Stimulated activated CD4-positive, alpha-beta T cell treated with anti-CD3 and anti-CD28 coated beads, Interleukin-12 subunit alpha, Interleukin-12 subunit beta, amount 100 ng/mL, for 48 hours (primary cell): ENCODE results near the gene DLEC1.

Experiments
- DNase-seq, 3 donors: peaks; one replicate each; pipeline ENCODE4 v3.0.0-alpha.2; 2020; ENCODE audit warnings: low read depth in 2 of 3, low spot score in 1 of 3

Gene DLEC1

DNA sequence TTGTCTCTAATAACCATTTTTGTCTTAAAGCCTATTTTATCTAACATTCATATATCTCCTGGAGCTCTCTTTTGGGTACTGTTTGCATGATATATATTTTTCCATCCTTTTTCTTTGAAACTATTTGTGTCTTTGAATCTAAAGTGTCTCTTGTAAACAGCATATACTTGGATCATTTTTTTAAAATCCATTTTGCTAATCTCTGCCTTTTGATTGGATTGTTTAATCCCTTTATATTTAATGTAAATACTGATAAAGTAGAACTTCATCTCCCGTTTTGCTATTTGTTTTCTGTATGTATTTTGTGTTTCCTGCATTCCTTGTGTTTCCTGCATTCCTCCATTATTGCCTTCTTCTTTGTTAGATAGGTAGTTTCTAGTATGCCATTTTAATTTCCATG, 66.5 kb downstream of the DLEC1 start:
- DNase-seq = no peak

DNA sequence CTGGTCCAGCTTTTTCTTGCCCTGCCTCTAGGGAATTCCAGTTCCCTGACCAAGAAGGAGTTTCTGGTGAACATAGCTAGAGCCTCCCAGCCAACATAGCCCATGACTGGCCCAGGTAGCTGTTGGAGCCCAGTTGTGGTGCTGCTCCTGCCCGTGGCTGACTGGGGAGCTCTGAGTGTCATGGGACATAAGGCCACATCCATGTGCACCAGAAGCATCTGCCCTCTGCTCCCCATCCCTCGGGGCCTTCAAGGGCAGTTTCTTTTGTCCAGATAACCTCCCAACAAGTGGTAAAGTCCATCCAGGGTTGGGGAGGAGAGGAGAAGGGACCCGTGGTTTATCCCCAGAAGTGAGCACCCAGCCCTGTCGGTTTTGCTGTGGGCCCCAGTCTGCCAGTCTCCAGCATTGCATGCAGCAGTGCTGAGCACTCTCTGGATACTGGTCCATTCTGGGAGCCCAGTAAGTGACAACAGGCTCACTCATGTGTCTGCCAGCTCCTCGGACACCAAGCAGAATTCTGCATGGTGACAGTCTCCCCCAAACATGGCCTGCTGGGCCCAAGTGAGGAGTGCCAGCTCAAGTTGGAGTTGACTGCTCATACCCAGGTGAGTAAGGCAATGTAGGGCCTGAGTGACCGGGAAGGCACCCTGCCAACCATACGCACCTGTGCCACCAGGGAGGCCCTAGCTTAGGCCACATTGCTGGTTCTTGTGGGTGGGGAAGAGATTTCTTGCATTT, 69.1 kb downstream of the DLEC1 start:
- DNase-seq = no peak

DNA sequence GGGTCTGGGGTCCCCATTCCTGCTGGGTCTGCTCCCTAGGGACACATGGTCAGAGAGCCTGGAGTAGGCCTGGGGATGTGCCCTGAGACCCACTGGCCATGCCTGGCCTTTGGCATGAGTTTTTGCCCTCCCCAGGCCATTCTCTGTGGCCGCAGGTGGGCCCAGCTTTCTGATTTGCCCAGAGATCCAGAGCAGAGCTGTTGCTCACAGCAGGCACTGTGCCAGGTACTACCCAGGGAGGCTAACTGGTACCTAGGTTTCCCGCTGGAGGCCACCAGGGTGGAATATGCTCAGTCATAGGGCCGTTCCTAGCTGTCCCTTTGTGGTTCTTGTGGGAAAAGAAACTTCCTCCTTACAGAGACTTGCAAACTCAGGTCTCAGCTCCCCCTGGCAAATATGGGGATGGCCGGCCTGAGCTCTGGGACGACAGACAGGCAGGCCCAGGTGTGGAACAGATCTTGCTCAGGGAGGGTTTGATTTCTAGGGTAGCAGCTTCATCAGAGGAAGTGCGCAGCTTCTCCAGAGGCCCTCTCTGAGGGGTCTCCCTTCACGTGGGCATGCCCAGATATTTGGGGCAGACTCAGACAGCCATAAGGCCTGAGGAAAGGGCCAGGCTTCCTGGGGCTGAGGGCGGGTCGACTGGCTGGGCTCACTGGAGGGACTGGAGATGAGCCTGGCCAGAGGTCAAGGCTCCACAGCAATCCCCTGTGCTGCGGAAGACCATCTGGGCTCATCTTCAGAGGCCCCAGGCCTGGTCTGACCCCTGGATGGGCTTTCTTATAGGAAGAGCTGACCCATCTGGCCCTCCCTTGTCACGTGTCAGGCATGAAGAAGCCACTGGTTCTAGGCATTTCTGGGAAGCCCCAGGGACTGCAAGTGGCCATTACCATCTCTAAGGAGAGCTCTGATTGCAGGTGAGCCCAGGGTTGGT, 69.9 kb downstream of the DLEC1 start:
- no peak for DNase-seq

DNA sequence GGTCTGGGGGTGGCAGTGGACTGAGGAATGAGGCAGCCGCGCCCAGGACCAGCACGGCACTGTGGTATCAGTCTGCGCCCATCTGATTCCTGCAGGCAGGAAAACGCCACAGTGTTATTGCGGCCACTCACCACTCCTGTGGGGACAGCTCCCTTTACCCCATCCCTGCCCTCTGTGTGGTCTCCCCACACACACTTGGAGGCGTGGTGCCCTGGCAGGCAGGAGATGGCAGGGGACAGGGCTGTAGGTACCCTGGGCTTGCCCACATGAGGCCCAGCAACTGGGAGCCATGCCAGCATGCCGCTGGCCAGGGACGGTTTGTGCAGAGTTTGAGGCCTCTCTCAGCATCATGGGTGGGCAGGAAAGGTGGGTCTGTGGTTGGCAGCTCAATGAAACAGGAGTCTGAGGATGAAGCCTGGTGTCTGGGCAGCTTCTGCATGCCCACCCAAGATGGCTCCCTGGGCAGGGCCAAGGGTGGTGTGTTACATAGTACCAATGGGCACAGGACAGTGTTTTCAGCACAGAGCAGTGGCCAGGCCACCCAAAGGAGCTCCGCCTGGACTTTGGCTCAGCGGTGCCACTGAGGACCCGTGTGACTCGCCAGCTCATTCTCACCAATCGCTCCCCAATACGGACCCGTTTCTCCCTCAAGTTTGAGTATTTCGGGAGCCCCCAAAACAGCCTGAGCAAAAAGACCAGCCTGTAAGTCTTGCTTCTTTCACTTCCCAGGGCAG, 70.7 kb downstream of the DLEC1 start:
- DNase-seq = no peak

DNA sequence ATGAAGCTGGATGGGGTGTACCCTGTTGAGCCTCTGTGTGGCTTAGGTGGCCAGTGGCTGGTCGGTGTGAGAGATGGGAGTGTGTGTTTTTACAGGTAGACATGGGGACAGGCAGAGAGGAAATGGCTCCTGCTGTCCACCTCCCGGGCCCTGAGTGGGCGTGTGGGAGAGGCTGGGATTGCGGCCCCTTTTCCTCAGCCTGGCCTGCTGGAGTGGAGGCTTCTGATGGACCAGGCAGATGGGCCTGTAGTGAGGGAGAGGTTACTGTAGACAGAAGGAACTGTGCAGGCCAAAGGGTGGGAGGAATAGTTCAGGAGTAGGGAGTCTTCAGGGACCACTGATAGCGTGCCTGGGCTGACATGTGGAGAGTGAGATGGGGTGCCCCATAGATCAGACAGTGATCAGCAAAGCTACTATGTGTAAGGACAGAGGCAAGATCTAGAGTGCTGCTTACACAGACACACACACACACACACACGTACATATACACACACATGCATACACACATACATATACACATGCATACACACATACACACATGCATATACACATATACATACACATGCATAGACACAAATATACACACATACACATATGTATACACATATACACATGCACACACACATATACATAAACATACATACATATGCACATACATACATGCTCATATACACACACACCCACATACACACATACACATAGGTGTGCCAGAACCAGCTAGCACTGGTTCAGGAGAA, 71.5 kb downstream of the DLEC1 start:
- no peak for DNase-seq

DNA sequence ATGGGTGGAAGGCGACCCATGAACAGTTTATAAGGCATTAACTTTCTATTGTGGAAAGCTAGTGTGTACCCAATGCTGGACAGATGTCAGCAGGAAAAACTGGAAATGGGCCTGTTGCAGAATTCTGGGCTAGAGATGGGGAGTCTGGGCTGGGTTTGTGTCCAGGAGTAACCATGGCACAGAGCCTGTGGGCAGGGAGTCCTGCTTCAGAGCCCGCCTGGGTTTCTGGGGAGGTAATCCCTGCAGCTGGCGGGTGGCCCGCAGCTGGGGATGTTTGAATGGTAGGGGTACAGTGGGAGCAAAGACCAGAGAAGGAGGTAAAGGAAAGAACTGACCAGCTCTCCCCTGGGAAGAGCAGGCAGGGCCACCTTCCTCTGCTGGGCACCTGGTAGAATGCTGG, 72.2 kb downstream of the DLEC1 start:
- no peak for DNase-seq

DNA sequence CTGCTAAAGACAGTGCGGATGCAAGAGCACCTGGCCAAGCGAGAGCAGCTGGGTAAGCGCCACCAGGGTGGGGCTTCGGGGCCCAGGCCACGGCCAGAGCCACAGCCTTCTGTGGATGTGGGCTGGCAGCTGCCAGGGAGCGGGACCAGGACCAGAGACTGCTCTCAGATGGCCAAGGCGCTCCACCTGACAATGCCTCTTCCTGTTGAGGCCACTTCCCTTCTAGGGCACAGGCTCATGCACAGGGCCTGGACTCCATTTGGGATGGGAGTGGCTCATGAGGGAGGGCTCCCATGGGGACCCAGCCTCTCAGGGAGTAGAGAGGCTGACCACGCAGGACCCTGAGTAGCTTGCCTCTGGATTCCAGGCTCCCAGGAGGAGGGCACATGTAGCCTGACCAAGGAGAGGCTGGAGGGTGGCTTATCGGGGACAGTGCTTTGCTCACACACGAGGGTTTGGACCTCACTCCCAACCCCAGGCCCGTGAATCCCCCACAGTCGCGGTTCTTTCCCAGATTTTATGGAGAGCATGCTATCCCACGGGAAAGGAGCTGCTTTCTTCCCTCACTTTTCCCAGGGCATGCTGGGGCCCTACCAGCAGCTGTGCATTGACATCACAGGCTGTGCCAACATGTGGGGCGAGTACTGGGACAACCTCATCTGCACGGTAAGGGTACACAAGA, 72.8 kb downstream of the DLEC1 start:
- no peak for DNase-seq

DNA sequence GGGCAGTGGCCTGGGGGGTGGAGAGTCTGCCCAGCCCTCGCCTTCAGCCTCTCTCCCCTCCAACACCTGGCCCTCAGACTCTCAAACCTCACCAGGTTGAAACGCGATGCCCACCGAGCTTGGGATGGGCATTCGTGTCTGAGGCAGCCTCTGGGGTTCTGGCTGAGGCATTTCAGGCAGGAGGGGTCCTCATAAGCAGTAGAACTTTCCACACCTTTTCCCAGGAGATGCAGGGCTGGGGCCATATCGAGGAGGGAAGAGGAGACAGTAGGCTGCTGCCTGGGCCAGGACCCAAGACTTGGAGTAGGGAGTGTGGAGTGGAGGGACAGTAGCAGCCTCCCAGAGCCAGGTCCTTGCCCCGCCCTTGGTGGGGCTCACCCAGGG, 73.4 kb downstream of the DLEC1 start:
- no peak for DNase-seq

DNA sequence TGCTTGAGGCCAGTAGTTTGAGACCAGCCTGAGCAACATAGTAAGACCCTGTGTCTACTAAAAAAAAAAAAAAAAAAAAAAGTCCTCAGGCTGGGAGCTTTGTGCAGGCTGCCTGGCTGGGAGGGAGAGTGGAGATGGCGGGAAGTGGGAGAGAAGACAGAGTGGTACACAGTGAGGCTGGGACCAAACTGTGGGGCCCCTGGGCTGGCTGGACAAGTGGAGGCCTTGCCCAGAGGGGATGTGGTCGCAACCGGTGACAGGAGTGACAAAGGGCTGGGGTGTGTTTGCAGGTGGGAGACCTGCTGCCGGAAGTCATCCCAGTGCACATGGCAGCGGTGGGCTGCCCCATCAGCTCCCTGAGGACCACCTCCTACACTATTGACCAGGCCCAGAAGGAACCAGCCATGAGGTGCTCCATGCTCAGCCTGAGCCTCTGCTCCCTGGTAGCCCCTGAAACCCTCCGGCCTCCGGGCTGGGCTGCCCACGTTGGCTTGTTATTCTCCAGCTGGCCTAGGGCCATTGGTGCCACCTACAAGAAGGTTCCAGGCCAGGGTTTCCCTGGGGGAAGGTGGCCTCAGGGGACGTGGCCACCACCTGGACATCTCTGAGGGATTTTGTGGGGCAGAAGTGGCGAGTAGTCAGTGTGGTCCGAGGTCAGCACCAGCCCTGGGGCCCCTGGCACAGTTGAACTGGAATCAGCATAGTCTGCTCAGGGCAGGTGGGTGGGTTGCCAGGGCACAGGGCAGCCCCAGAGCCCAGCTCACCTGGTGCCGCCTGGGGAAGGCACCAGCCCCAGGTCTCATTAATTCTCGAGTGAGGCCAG, 75.3 kb downstream of the DLEC1 start:
- DNase-seq = no peak

DNA sequence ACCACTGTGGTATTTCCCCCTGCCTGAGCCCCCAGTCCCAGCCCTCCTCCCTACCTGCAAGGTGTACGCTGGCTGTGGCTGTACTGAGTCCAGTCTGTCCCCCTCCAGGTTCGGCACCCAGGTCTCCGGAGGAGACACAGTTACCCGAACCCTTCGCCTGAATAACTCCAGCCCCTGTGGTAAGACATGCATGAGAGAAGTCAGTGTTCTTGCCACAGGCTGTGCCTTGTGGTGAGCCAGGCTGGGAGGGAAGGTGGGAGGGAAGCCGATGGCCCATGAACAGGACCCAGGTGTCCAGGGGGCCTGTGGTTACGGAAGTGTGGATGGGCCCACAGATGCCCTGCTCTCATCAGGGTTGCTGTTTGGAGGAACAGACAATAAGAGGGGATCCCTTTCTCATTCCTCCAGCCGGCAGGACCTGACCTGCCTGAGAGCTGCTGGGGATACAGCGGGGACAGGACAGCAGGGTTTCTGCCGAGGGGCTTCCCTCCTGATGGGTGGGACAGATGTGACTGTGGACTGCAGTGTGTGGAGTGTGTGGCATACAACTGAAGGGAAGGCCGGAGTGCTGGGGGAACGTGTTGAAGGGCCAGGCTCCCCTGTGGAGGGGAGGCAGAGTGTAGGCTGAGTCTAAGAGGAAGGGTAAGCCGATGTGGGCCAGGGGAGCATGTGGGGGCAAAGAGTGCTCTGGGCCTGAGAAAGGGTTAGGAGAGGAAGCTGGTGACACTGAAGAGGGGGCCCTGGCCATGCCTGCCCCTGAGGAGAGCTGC, 76.1 kb downstream of the DLEC1 start:
- DNase-seq = no peak

DNA sequence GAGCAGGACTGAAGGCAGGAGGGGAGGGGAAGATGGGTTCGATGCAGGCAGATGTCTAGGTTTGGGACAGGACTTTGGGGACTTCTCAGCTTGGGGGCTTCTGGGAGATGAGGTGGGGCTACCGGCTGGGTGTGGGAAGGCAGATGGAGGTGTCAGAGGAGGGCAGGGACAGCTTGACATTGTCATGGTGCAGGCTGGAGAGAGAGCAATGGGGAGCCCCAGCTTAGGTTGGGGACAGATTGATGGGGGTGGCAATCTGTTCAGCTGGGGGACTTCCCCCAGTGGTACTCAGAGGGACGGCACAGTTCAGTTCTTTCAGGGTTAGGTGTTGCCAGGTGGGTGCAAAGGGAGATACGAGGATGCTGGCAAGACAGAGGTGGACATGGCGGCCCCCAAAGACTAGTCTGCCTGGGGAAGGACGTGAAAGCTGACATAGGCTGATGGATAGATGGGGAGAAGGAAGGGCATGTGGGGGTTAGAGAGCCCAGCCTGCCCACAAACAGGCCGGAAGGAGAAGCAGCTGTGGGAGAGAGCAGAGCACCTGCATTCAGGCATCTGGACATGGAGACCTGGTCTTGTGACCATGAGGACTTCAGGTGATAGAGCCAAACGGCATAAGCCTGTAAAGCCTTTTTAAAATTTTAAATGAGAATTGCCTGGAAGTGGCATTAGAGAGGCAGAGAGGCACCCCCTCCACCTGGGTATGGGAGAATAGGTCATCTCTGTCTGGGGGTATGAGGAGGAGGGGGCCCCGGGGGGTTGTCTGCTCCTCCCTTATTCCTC, 76.8 kb downstream of the DLEC1 start:
- DNase-seq = no peak

DNA sequence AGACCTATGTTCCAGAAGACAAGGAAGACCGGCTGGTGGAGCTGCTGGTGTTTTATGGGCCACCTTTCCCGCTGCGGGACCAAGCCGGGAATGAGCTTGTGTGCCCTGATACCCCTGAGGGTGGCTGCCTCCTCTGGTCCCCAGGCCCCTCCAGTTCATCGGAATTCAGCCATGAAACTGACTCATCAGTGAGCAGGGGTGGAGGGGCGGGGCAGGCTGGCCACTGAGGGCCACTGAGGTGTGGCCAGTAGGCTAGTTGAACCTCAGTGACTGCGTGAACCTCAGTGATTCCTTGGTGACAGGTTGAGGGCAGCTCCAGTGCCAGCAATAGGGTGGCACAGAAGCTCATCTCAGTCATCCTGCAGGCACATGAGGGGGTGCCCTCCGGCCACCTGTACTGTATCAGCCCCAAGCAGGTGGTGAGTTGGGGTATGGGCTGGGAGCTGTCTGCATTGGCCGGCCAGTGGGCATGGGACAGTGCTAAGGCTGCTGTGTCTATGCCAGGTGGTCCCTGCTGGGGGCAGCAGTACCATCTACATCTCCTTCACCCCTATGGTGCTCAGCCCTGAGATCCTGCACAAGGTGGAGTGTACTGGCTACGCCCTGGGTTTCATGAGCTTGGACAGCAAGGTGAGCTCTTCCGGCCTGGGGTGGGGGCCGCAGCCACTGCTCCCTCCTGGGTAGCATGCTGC, 77.6 kb downstream of the DLEC1 start:
- DNase-seq = no peak

DNA sequence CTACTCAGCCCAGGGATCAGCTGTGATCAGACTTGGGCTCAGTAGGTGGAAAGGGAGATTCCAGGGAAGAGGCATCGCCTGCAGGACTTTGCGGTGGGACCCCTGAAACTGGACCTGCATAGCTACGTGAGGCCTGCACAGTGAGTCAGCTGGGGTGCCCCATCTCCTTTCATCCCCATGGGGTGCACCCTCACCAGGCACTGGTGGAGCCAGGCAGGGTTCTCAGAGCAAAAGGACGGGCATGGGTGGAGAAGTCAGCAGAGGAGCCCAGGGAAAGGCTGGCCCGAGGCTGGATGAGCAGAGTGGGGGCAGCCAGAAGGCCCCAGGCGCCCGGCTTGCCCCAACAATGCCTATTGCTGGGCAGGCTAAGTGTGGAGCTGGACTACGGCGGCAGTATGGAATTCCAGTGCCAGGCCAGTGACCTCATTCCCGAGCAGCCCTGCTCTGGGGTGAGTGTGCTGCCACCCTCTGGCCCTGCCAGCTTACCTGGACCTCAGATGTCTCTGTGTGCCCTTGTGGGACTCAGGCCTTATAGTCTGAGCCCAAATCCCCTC, 78.2 kb downstream of the DLEC1 start:
- DNase-seq = no peak

DNA sequence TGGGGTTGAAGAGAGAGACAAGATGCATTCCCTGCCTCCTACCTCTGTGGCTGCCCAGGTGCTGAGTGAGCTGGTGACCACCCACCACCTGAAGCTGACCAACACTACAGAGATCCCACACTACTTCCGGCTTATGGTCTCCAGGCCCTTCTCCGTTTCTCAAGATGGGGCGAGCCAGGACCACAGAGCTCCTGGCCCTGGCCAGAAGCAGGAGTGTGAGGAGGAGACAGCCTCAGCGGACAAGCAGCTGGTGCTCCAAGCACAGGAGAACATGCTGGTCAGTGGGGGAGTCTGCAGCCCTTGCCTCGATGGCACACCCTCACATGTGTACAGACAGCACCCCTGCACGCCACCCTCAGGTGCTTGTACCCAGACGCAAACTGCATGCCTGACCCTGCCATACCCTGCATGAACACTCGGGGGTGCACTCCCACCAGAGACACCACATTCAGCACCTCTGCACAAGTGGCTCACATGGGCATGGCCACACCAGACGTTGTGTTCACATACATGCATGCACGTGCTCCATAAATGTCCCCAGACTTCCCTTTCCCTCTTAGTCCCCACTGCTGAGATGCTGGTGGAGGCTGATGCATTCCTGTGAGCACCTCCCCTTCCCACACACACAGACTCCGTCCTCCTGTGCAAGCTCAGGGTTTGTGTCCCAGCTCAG, 78.9 kb downstream of the DLEC1 start:
- DNase-seq = peak; percentile 57 to 59 (median 58)

DNA sequence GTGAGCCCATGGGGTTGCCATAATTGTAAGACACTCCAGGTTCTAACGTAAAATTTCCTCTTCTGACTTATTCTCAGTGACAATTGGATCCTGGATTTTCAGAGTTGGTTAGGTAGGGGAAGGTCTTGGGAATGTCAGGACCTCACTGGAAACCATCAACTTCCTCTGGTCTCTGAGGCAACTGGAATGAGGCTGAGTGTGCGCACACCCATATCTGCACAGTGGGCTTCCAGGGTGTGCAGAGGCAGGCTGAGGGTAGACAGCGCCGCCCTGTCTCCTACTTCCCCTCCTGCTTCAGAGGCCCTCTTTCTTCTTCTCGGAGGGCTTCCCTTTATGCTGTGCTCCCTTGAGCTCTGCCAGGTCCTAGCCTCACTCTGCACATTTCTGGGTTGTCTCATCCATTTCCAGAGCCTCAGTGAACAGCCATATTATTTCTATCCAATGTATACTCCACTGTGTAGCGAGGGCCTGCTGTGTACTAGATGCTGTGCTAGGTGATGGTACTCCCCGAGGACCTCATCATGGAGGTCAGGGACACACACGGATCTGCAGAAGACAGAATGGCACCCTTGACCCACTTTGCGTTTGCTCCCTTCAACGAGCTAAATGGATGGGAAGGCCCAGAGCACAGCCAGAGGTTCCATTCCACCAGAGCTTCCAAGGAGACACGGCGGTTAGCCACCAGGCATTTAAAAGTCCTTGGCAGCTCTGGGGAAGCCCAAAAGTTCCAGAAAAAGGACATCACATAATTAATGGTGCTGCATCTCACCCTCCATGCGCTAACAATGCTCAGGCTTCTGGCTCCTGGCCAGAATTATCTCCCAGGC, 79.6 kb downstream of the DLEC1 start:
- no peak for DNase-seq

DNA sequence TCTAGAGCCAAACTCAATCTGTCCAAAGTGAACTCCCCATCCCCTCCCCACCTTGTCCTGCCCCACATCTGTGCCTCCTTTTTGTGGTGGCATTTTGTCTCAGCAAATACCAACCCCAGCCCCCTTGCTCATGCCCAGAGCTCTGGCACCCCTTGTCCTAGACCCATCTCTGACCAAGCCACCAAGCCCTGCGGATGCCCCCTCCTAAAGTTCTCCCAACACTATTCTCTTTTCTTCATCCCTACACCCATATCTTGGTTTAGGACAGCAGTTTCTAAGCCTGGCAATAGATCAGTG, 80.2 kb downstream of the DLEC1 start:
- DNase-seq = no peak
